Measurements from ENCODE around the gene GNAL. TPM values are rescaled to one million over a fixed set of nuclear protein-coding genes. Genes with fewer than 3 reads are reported as not detected.

GNAL gene
- total RNA-seq, 1 donor from 2014 or later: 2.6 TPM

GRCh38 chr18:11667578-11667977, 21.5 kb upstream of the GNAL start:
- H3K27ac ChIP-seq (ENCODE audit: low read depth, low read length): no peak overlapping the region
- H3K4me3 ChIP-seq (ENCODE audit: low read length in 3 of 3): no peak overlapping the region
- no peaks in the 10 kb centered on the region for H3K36me3 ChIP-seq (ENCODE audit: control insufficient read depth in 3 of 3, insufficient read depth in 3 of 3, low read length in 3 of 3)
- peaks cover 5 to 37% (median 14%) of the 10 kb centered on the region in 3 donors for H3K27me3 ChIP-seq (ENCODE audit: control insufficient read depth in 3 of 3, insufficient read depth in 3 of 3, low read length in 3 of 3)
- no peaks in the 10 kb centered on the region for H3K9me3 ChIP-seq (ENCODE audit: control insufficient read depth in 3 of 3, low read length in 3 of 3)
- no peaks in the 10 kb centered on the region for H3K4me1 ChIP-seq (ENCODE audit: control insufficient read depth in 3 of 3, insufficient read depth in 3 of 3, low read length in 3 of 3)
- H3K9ac ChIP-seq (ENCODE audit: low read depth in 1 of 3, low read length in 3 of 3): no peak overlapping the region

GRCh38 chr18:11668441-11669169, 20.5 kb upstream of the GNAL start:
- no peaks in the 10 kb centered on the region for H3K36me3 ChIP-seq (ENCODE audit: control insufficient read depth in 3 of 3, insufficient read depth in 3 of 3, low read length in 3 of 3)
- peaks cover 5 to 37% (median 15%) of the 10 kb centered on the region in 3 donors for H3K27me3 ChIP-seq (ENCODE audit: control insufficient read depth in 3 of 3, insufficient read depth in 3 of 3, low read length in 3 of 3)
- no peak overlapping the region for H3K27ac ChIP-seq (ENCODE audit: low read depth, low read length)

GRCh38 chr18:11669271-11669947, 19.7 kb upstream of the GNAL start:
- Histone ChIP-seq H3K9me3 (ENCODE audit: control insufficient read depth in 3 of 3, low read length in 3 of 3) (no peaks in the 10 kb centered on the region), H3K27ac (ENCODE audit: low read depth, low read length) (no peak overlapping the region), H3K36me3 (ENCODE audit: control insufficient read depth in 3 of 3, insufficient read depth in 3 of 3, low read length in 3 of 3) (no peaks in the 10 kb centered on the region), H3K4me3 (ENCODE audit: low read length in 3 of 3) (no peak overlapping the region), H3K9ac (ENCODE audit: low read depth in 1 of 3, low read length in 3 of 3) (no peak overlapping the region), H3K27me3 (ENCODE audit: control insufficient read depth in 3 of 3, insufficient read depth in 3 of 3, low read length in 3 of 3) (peaks cover 5 to 42% (median 20%) of the 10 kb centered on the region in 3 donors), H3K4me1 (ENCODE audit: control insufficient read depth in 3 of 3, insufficient read depth in 3 of 3, low read length in 3 of 3) (no peaks in the 10 kb centered on the region)

More at GRCh38 chr18:11668441-11669169, 20.5 kb upstream of the GNAL start:
- Histone ChIP-seq H3K4me3 (ENCODE audit: low read length in 3 of 3) (no peak overlapping the region), H3K9ac (ENCODE audit: low read depth in 1 of 3, low read length in 3 of 3) (no peak overlapping the region), H3K9me3 (ENCODE audit: control insufficient read depth in 3 of 3, low read length in 3 of 3) (no peaks in the 10 kb centered on the region), H3K4me1 (ENCODE audit: control insufficient read depth in 3 of 3, insufficient read depth in 3 of 3, low read length in 3 of 3) (no peaks in the 10 kb centered on the region)

- Histone ChIP-seq H3K36me3 (ENCODE audit: control insufficient read depth in 3 of 3, insufficient read depth in 3 of 3, low read length in 3 of 3) (no peaks in the 10 kb centered on the region), H3K27me3 (ENCODE audit: control insufficient read depth in 3 of 3, insufficient read depth in 3 of 3, low read length in 3 of 3) (peaks cover 8 to 42% (median 15%) of the 10 kb centered on the region in 3 donors), H3K9ac (ENCODE audit: low read depth in 1 of 3, low read length in 3 of 3) (no peak overlapping the region), H3K4me1 (ENCODE audit: control insufficient read depth in 3 of 3, insufficient read depth in 3 of 3, low read length in 3 of 3) (no peaks in the 10 kb centered on the region), H3K27ac (ENCODE audit: low read depth, low read length) (no peak overlapping the region), H3K4me3 (ENCODE audit: low read length in 3 of 3) (no peak overlapping the region), H3K9me3 (ENCODE audit: control insufficient read depth in 3 of 3, low read length in 3 of 3) (no peaks in the 10 kb centered on the region)
These were observed 19.2 kb upstream of the GNAL start for GRCh38 chr18:11669948-11670275.

GRCh38 chr18:11671156-11671555, 17.9 kb upstream of the GNAL start:
- no peak overlapping the region for H3K9ac ChIP-seq (ENCODE audit: low read depth in 1 of 3, low read length in 3 of 3)
- H3K27ac ChIP-seq (ENCODE audit: low read depth, low read length): no peak overlapping the region
- no peak overlapping the region for H3K4me3 ChIP-seq (ENCODE audit: low read length in 3 of 3)
- H3K27me3 ChIP-seq (ENCODE audit: control insufficient read depth in 3 of 3, insufficient read depth in 3 of 3, low read length in 3 of 3): peaks cover 5 to 44% (median 16%) of the 10 kb centered on the region in 3 donors
- no peaks in the 10 kb centered on the region for H3K9me3 ChIP-seq (ENCODE audit: control insufficient read depth in 3 of 3, low read length in 3 of 3)
- no peaks in the 10 kb centered on the region for H3K36me3 ChIP-seq (ENCODE audit: control insufficient read depth in 3 of 3, insufficient read depth in 3 of 3, low read length in 3 of 3)
- H3K4me1 ChIP-seq (ENCODE audit: control insufficient read depth in 3 of 3, insufficient read depth in 3 of 3, low read length in 3 of 3): no peaks in the 10 kb centered on the region

GRCh38 chr18:11672198-11672597, 16.9 kb upstream of the GNAL start:
- no peaks in the 10 kb centered on the region for H3K36me3 ChIP-seq (ENCODE audit: control insufficient read depth in 3 of 3, insufficient read depth in 3 of 3, low read length in 3 of 3)
- H3K4me1 ChIP-seq (ENCODE audit: control insufficient read depth in 3 of 3, insufficient read depth in 3 of 3, low read length in 3 of 3): no peaks in the 10 kb centered on the region
- no peak overlapping the region for H3K9ac ChIP-seq (ENCODE audit: low read depth in 1 of 3, low read length in 3 of 3)
- peaks cover 5 to 44% (median 23%) of the 10 kb centered on the region in 3 donors for H3K27me3 ChIP-seq (ENCODE audit: control insufficient read depth in 3 of 3, insufficient read depth in 3 of 3, low read length in 3 of 3)
- no peak overlapping the region for H3K4me3 ChIP-seq (ENCODE audit: low read length in 3 of 3)
- no peaks in the 10 kb centered on the region for H3K9me3 ChIP-seq (ENCODE audit: control insufficient read depth in 3 of 3, low read length in 3 of 3)
- H3K27ac ChIP-seq (ENCODE audit: low read depth, low read length): no peak overlapping the region

- Histone ChIP-seq H3K4me1 (ENCODE audit: control insufficient read depth in 3 of 3, insufficient read depth in 3 of 3, low read length in 3 of 3) (no peaks in the 10 kb centered on the region), H3K27me3 (ENCODE audit: control insufficient read depth in 3 of 3, insufficient read depth in 3 of 3, low read length in 3 of 3) (peaks cover 5 to 44% (median 23%) of the 10 kb centered on the region in 3 donors), H3K9ac (ENCODE audit: low read depth in 1 of 3, low read length in 3 of 3) (no peak overlapping the region), H3K27ac (ENCODE audit: low read depth, low read length) (no peak overlapping the region), H3K9me3 (ENCODE audit: control insufficient read depth in 3 of 3, low read length in 3 of 3) (no peaks in the 10 kb centered on the region), H3K4me3 (ENCODE audit: low read length in 3 of 3) (no peak overlapping the region), H3K36me3 (ENCODE audit: control insufficient read depth in 3 of 3, insufficient read depth in 3 of 3, low read length in 3 of 3) (no peaks in the 10 kb centered on the region)
These were observed 16.1 kb upstream of the GNAL start for GRCh38 chr18:11672846-11673454.

- no peak overlapping the region for H3K9ac ChIP-seq (ENCODE audit: low read depth in 1 of 3, low read length in 3 of 3)
- no peak overlapping the region for H3K4me3 ChIP-seq (ENCODE audit: low read length in 3 of 3)
- no peaks in the 10 kb centered on the region for H3K9me3 ChIP-seq (ENCODE audit: control insufficient read depth in 3 of 3, low read length in 3 of 3)
- H3K4me1 ChIP-seq (ENCODE audit: control insufficient read depth in 3 of 3, insufficient read depth in 3 of 3, low read length in 3 of 3): no peaks in the 10 kb centered on the region
- H3K36me3 ChIP-seq (ENCODE audit: control insufficient read depth in 3 of 3, insufficient read depth in 3 of 3, low read length in 3 of 3): no peaks in the 10 kb centered on the region
- H3K27ac ChIP-seq (ENCODE audit: low read depth, low read length): no peak overlapping the region
- H3K27me3 ChIP-seq (ENCODE audit: control insufficient read depth in 3 of 3, insufficient read depth in 3 of 3, low read length in 3 of 3): peaks cover 5 to 48% (median 26%) of the 10 kb centered on the region in 3 donors
These were observed 15.5 kb upstream of the GNAL start for GRCh38 chr18:11673560-11673959.

GRCh38 chr18:11674119-11674518, 14.9 kb upstream of the GNAL start:
- H3K9me3 ChIP-seq (ENCODE audit: control insufficient read depth in 3 of 3, low read length in 3 of 3): no peaks in the 10 kb centered on the region
- H3K36me3 ChIP-seq (ENCODE audit: control insufficient read depth in 3 of 3, insufficient read depth in 3 of 3, low read length in 3 of 3): no peaks in the 10 kb centered on the region
- peaks cover 5 to 49% (median 27%) of the 10 kb centered on the region in 3 donors for H3K27me3 ChIP-seq (ENCODE audit: control insufficient read depth in 3 of 3, insufficient read depth in 3 of 3, low read length in 3 of 3)
- no peak overlapping the region for H3K9ac ChIP-seq (ENCODE audit: low read depth in 1 of 3, low read length in 3 of 3)
- H3K4me3 ChIP-seq (ENCODE audit: low read length in 3 of 3): no peak overlapping the region
- no peak overlapping the region for H3K27ac ChIP-seq (ENCODE audit: low read depth, low read length)
- H3K4me1 ChIP-seq (ENCODE audit: control insufficient read depth in 3 of 3, insufficient read depth in 3 of 3, low read length in 3 of 3): no peaks in the 10 kb centered on the region

- H3K36me3 ChIP-seq (ENCODE audit: control insufficient read depth in 3 of 3, insufficient read depth in 3 of 3, low read length in 3 of 3): no peaks in the 10 kb centered on the region
- H3K27me3 ChIP-seq (ENCODE audit: control insufficient read depth in 3 of 3, insufficient read depth in 3 of 3, low read length in 3 of 3): peaks cover 5 to 42% (median 27%) of the 10 kb centered on the region in 3 donors
- H3K9me3 ChIP-seq (ENCODE audit: control insufficient read depth in 3 of 3, low read length in 3 of 3): no peaks in the 10 kb centered on the region
- no peaks in the 10 kb centered on the region for H3K4me1 ChIP-seq (ENCODE audit: control insufficient read depth in 3 of 3, insufficient read depth in 3 of 3, low read length in 3 of 3)
- H3K27ac ChIP-seq (ENCODE audit: low read depth, low read length): no peak overlapping the region
- no peak overlapping the region for H3K9ac ChIP-seq (ENCODE audit: low read depth in 1 of 3, low read length in 3 of 3)
- no peak overlapping the region for H3K4me3 ChIP-seq (ENCODE audit: low read length in 3 of 3)
These were observed 12.7 kb upstream of the GNAL start for GRCh38 chr18:11676386-11676785.

Measured in skeletal muscle tissue (tissue), 4 donors.